ENCODE measurements around the gene FAM9C. TPM values are rescaled to one million over a fixed set of nuclear protein-coding genes. Genes with fewer than 3 reads are reported as not detected.
"Not testable (repeated sequence)": the region's sequence is repeated elsewhere in the genome, so short reads cannot be mapped to it uniquely, and the experiment has no call there.

Gene FAM9C
- total RNA-seq, 4 donors from 2014 or later: 0.11 TPM; not detected in 3

GRCh38 chrX:13067773-13068172 is 23.4 kb upstream of the FAM9C start:
- no peak for DNase-seq
- intact Hi-C loops (cut with DNase I): no loop called here
- H3K27me3 ChIP-seq: no peaks in the 10 kb centered on the region
- no peaks in the 10 kb centered on the region for H3K4me1 ChIP-seq
- H3K27ac ChIP-seq: no peak overlapping the region
- no peaks in the 10 kb centered on the region for H3K9me3 ChIP-seq
- WGBS, 2 donors: 91 to 93% methylated on average over 1 of the region's 1 CpG
- H3K36me3 ChIP-seq: no peaks in the 10 kb centered on the region
- TF ChIP-seq, protein P1, sequence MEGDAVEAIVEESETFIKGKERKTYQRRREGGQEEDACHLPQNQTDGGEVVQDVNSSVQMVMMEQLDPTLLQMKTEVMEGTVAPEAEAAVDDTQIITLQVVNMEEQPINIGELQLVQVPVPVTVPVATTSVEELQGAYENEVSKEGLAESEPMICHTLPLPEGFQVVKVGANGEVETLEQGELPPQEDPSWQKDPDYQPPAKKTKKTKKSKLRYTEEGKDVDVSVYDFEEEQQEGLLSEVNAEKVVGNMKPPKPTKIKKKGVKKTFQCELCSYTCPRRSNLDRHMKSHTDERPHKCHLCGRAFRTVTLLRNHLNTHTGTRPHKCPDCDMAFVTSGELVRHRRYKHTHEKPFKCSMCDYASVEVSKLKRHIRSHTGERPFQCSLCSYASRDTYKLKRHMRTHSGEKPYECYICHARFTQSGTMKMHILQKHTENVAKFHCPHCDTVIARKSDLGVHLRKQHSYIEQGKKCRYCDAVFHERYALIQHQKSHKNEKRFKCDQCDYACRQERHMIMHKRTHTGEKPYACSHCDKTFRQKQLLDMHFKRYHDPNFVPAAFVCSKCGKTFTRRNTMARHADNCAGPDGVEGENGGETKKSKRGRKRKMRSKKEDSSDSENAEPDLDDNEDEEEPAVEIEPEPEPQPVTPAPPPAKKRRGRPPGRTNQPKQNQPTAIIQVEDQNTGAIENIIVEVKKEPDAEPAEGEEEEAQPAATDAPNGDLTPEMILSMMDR (IDR thresholded peaks at IDR 0.05): no peak
- no peak for TF ChIP-seq POLR2A (IDR thresholded peaks at IDR 0.05)
- H3K4me3 ChIP-seq (replicated peaks in 1 of 3): no peak overlapping the region

- Histone ChIP-seq H3K4me1 (no peaks in the 10 kb centered on the region), H3K27me3 (no peaks in the 10 kb centered on the region), H3K4me3 (replicated peaks in 1 of 3) (no peak overlapping the region), H3K27ac (no peak overlapping the region), H3K36me3 (no peaks in the 10 kb centered on the region), H3K9me3 (no peaks in the 10 kb centered on the region)
- intact Hi-C loops (cut with DNase I): no loop called here
- TF ChIP-seq, protein P1 (IDR thresholded peaks at IDR 0.05): no peak
- TF ChIP-seq POLR2A (IDR thresholded peaks at IDR 0.05): no peak
- DNase-seq: no peak
- WGBS, 2 donors: 82 to 93% methylated on average over 3 of the region's 4 CpGs
Measured at GRCh38 chrX:13066391-13066790, 22.0 kb upstream of the FAM9C start.

- no peaks in the 10 kb centered on the region for H3K4me1 ChIP-seq
- H3K4me3 ChIP-seq (replicated peaks in 1 of 3): no peak overlapping the region
- WGBS, 2 donors: 68 to 77% methylated on average over 2 of the region's 2 CpGs
- intact Hi-C loops (cut with DNase I): no loop called here
- no peak for TF ChIP-seq POLR2A (IDR thresholded peaks at IDR 0.05)
- TF ChIP-seq, protein P1 (IDR thresholded peaks at IDR 0.05): no peak
- H3K27me3 ChIP-seq: no peaks in the 10 kb centered on the region
- DNase-seq: no peak
- H3K27ac ChIP-seq: no peak overlapping the region
- no peaks in the 10 kb centered on the region for H3K9me3 ChIP-seq
- H3K36me3 ChIP-seq: no peaks in the 10 kb centered on the region
Measured at GRCh38 chrX:13064599-13065143, 20.3 kb upstream of the FAM9C start.

DNA sequence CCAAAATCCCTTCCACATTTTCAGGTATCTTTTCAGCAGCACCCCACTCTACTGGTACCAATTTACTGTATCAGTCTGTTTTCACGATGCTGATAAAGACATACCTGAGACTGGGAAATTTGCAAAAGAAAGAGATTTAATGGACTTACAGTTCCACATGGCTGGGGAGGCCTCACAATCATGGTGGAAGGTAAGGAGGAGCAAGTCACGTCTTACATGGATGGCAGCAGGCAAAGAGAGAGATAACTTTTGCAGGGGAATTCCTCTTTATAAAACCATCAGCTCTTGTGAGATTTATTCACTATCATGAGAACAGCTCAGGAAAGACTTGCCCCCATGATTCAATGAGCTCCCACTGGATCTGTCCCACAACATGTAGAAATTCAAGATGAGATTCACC is 18.7 kb upstream of the FAM9C start:
- 100% methylated on average over 2 of the region's 2 CpGs for WGBS, 2 donors
- intact Hi-C loops (cut with DNase I): not testable (repeated sequence)

DNA sequence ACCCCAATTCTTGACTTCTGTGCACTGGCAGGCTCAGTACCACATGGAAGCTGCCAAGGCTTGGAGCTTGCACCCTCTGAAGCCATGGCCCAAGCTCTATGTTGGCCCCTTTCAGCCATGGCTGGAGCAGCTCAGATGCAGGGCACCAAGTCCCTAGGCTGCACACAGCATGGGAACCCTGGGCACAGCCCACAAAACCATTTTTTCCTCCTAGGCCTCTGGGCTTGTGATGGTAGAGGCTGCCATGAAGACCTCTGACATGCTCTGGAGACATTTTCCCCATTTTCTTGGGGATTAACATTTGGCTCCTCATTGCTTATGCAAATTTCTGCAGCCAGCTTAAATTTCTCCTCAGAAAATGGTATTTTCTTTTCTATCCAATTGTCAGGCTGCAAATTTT is 17.9 kb upstream of the FAM9C start:
- H3K27me3 ChIP-seq; H3K9me3 ChIP-seq; intact Hi-C loops (cut with DNase I); H3K27ac ChIP-seq; H3K36me3 ChIP-seq; DNase-seq; H3K4me3 ChIP-seq (replicated peaks in 1 of 3); H3K4me1 ChIP-seq: not testable (repeated sequence)

More for the DNA sequence above, 18.7 kb upstream of the FAM9C start:
- H3K27me3 ChIP-seq; H3K4me3 ChIP-seq (replicated peaks in 1 of 3); H3K9me3 ChIP-seq; DNase-seq; H3K36me3 ChIP-seq; H3K27ac ChIP-seq; H3K4me1 ChIP-seq: not testable (repeated sequence)

DNA sequence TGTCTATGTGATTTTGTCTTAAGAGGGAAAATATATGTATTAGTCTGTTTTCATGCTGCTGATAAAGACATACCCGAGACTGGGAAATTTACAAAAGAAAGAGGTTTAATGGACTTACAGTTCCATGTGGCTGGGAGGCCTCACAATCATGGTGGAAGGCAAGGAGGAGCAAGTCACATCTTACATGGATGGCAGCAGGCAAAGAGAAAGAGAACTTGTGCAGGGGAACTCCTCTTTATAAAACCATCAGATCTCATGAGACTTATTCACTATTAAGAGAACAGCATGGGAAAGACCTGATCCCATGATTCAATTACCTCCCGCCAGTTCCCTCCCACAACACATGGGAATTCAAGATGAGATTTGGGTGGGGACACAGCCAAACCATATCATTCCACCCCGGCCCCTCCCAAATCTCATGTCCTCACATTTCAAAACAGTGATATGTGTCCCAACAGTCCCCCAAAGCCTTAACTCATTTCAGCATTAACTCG is 16.8 kb upstream of the FAM9C start:
- H3K9me3 ChIP-seq; H3K27me3 ChIP-seq; H3K4me3 ChIP-seq (replicated peaks in 1 of 3); intact Hi-C loops (cut with DNase I); H3K36me3 ChIP-seq; H3K4me1 ChIP-seq; H3K27ac ChIP-seq; DNase-seq: not testable (repeated sequence)
- WGBS, 2 donors: 96 to 98% methylated on average over 4 of the region's 4 CpGs
